ENCODE results near the gene DENND4B. TPM values are rescaled to one million over a fixed set of nuclear protein-coding genes. Genes with fewer than 3 reads are reported as not detected.

The DENND4B gene
- total RNA-seq, 1 experiment from 2014 or later: 66.6 TPM

DNA sequence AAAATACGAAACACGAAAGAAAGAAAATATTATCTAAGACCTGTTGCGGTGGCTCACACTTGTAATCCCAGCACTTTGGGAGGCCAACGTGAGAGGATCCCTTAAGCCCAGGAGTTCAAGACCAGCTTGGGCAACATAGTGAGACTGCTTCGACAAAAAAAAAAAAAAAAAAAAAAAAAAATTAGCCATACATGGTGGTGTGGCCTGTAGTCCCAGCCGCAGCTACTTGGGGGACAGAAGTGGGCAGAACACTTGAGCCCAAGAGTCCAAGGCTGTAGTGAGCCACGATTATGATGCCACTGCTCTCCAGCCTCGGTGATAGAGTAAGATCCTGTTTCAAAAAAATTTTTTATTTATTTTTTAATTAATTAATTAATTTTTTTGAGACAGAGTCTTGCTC lies 41.1 kb upstream of the DENND4B start:
- Histone ChIP-seq H3K4me1 (ENCODE audit: insufficient read depth, low read length, poor library complexity, severe bottlenecking) (peaks cover 24% of the 10 kb centered on the region), H3K36me3 (ENCODE audit: insufficient read depth, low read length, poor library complexity, severe bottlenecking) (peaks cover 27% of the 10 kb centered on the region), H3K27me3 (replicated peaks; ENCODE audit: insufficient read depth, low read depth, low read length, poor library complexity) (no peaks in the 10 kb centered on the region), H3K27ac (ENCODE audit: low read depth, low read length, poor library complexity, severe bottlenecking) (no peak overlapping the region), H3K9me3 (ENCODE audit: low read depth, low read length, poor library complexity, severe bottlenecking) (no peaks in the 10 kb centered on the region), H3K4me3 (ENCODE audit: low read depth, low read length, poor library complexity, severe bottlenecking) (no peak overlapping the region)
- DNase-seq (ENCODE audit: low spot score): no peak
- ChIA-PET POLR2A (ENCODE audit: low non-redundant PET) (interaction anchor here (0.6 kb wide), 1 partner anchor 310 kb away, joined by 5 read pairs; no protein-coding TSS in a partner anchor), CTCF (interaction anchor here (0.7 to 1.6 kb wide), 3 partner anchors 190 to 311 kb away, joined by 3 to 8 read pairs (median 4); no protein-coding TSS in a partner anchor)
- TF ChIP-seq, protein P1, sequence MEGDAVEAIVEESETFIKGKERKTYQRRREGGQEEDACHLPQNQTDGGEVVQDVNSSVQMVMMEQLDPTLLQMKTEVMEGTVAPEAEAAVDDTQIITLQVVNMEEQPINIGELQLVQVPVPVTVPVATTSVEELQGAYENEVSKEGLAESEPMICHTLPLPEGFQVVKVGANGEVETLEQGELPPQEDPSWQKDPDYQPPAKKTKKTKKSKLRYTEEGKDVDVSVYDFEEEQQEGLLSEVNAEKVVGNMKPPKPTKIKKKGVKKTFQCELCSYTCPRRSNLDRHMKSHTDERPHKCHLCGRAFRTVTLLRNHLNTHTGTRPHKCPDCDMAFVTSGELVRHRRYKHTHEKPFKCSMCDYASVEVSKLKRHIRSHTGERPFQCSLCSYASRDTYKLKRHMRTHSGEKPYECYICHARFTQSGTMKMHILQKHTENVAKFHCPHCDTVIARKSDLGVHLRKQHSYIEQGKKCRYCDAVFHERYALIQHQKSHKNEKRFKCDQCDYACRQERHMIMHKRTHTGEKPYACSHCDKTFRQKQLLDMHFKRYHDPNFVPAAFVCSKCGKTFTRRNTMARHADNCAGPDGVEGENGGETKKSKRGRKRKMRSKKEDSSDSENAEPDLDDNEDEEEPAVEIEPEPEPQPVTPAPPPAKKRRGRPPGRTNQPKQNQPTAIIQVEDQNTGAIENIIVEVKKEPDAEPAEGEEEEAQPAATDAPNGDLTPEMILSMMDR (conservative IDR thresholded peaks at IDR 0.05; ENCODE audit: low read depth, low read length): no peak
- TF ChIP-seq EZH2 (IDR thresholded peaks at IDR 0.05; ENCODE audit: borderline replicate concordance, low read depth, low read length, poor library complexity, severe bottlenecking): no peak
- intact Hi-C loops (cut with micrococcal nuclease; ENCODE audit: unreplicated experiment): loop anchor here (2.0 to 10.0 kb wide), 6 partner anchors 67 to 473 kb away; partner anchors contain the start of genes ILF2 and NPR1
- BruUV-seq (replicated peaks): no TSS peak

DNA sequence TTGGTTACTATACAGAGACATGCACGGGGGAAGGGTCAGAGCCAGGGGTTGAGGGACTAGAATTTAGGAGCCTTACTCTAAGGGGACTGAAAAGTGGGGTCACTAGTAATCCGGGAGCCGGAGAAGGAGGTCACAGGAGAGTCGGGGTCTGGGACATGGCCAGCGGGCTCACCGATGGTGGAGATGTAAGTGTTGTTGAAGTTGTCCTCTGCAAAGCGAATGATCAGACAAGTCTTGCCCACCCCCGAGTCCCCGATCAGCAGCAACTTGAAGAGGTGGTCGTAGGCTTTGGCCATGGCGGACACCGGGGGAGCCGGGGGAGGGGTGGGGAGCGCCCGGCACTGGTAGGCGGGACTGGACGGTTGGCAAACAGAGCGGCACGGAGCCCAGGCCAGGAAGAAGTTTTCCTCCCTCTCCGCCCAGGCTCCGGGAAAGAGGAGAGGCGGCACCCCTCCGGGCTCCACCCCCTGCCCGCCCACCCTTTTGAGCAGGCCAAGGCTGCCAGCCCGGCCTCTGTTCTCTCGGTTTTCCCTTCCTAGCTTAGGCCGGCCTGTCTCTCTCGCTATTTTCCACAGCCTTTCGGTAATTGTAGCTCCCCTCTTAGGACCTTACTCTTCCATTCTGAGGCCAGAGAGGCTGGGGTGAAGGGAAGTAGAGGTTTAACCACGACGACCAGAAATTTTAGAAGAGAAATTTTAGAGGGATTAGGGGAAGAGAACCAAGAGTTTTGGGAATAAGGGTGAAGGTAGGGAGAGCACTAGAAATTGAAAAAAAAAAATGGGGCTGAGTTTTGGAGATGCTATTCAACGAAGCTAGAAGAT lies 39.6 kb upstream of the DENND4B start, which contains the start of gene RAB13:
Gene RAB13 (minus strand): TSS at position 399 of the 821 bp plus-strand sequence. CDS start 103 bp downstream, at position 296.
- BruUV-seq (replicated peaks): no TSS peak
- H3K27ac ChIP-seq (ENCODE audit: low read depth, low read length, poor library complexity, severe bottlenecking): peak within 1 kb of the TSS; percentile 80
- H3K9me3 ChIP-seq (ENCODE audit: low read depth, low read length, poor library complexity, severe bottlenecking): no peaks in the 10 kb centered on the region
- DNase-seq (ENCODE audit: low spot score): peak; percentile 92
- H3K4me3 ChIP-seq (ENCODE audit: low read depth, low read length, poor library complexity, severe bottlenecking): peak within 1 kb of the TSS; percentile 83
- no peaks in the 10 kb centered on the region for H3K27me3 ChIP-seq (replicated peaks; ENCODE audit: insufficient read depth, low read depth, low read length, poor library complexity)
- peaks cover 14% of the 10 kb centered on the region for H3K4me1 ChIP-seq (ENCODE audit: insufficient read depth, low read length, poor library complexity, severe bottlenecking)
- ChIA-PET POLR2A (ENCODE audit: low non-redundant PET) (interaction anchor here (0.6 to 1.1 kb wide), 2 partner anchors 9 to 23 kb away, joined by 4 to 6 read pairs; partner anchors contain the start of genes JTB and SLC39A1), CTCF (interaction anchor here (0.6 to 1.6 kb wide), 6 partner anchors 39 to 308 kb away, joined by 3 to 9 read pairs (median 4); partner anchors contain the start of gene DENND4B)
- TF ChIP-seq EZH2 (IDR thresholded peaks at IDR 0.05; ENCODE audit: borderline replicate concordance, low read depth, low read length, poor library complexity, severe bottlenecking): no peak
- TF ChIP-seq, protein P1 (conservative IDR thresholded peaks at IDR 0.05; ENCODE audit: low read depth, low read length): no peak
- intact Hi-C loops (cut with micrococcal nuclease; ENCODE audit: unreplicated experiment): loop anchor here (1.0 to 10.0 kb wide), 7 partner anchors 65 to 471 kb away; partner anchors contain the start of genes ILF2 and NPR1
- H3K36me3 ChIP-seq (ENCODE audit: insufficient read depth, low read length, poor library complexity, severe bottlenecking): peaks cover 21% of the 10 kb centered on the region

DNA sequence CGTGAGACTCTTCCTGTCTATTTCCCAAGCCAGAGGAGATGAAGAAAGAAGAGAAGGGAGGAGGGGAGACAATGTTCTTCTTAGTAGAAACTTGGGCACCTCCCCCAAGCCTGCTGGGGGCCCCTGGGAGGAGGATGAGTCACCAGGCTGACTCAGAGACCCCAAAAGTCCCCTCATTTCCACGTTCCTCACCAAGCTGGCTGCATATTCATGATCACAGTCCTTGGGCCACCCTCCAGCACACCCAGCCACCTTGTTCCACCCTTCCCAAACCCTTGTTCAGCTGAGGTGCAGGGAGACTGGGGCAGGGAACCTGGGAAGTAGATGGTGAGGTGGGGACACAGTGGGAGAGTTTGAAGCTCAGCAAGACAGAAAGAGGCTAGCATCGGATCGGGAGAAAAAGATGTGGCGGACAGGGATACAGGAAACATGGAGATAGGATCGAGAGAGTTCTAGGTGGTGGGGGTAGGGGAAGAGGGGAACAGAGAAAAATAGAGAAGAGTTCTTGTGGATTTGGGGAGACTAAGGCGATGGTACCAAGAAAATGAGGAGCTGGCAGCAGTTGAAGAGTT lies 38.9 kb upstream of the DENND4B start:
- TSS peak; percentile 2 for BruUV-seq (replicated peaks)
- POLR2A ChIA-PET (ENCODE audit: low non-redundant PET): interaction anchor here (1.1 kb wide), 1 partner anchor 22 kb away, joined by 6 read pairs; the partner anchor contains the start of gene SLC39A1
- peak; percentile 86 for DNase-seq (ENCODE audit: low spot score)

More for the DNA sequence above, 38.9 kb upstream of the DENND4B start:
- Histone ChIP-seq H3K4me1 (ENCODE audit: insufficient read depth, low read length, poor library complexity, severe bottlenecking) (peaks cover 14% of the 10 kb centered on the region), H3K4me3 (ENCODE audit: low read depth, low read length, poor library complexity, severe bottlenecking) (peak overlapping the region; percentile 83), H3K27me3 (replicated peaks; ENCODE audit: insufficient read depth, low read depth, low read length, poor library complexity) (no peaks in the 10 kb centered on the region), H3K27ac (ENCODE audit: low read depth, low read length, poor library complexity, severe bottlenecking) (peak overlapping the region; percentile 80), H3K9me3 (ENCODE audit: low read depth, low read length, poor library complexity, severe bottlenecking) (no peaks in the 10 kb centered on the region), H3K36me3 (ENCODE audit: insufficient read depth, low read length, poor library complexity, severe bottlenecking) (peaks cover 23% of the 10 kb centered on the region)
- no peak for TF ChIP-seq EZH2 (IDR thresholded peaks at IDR 0.05; ENCODE audit: borderline replicate concordance, low read depth, low read length, poor library complexity, severe bottlenecking)
- TF ChIP-seq, protein P1 (conservative IDR thresholded peaks at IDR 0.05; ENCODE audit: low read depth, low read length): no peak
- CTCF ChIA-PET: interaction anchor here (1.1 kb wide), 1 partner anchor 308 kb away, joined by 5 read pairs; no protein-coding TSS in a partner anchor
- intact Hi-C loops (cut with micrococcal nuclease; ENCODE audit: unreplicated experiment): loop anchor here (5.0 to 10.0 kb wide), 3 partner anchors 163 to 471 kb away; no protein-coding TSS in a partner anchor

Measured in A673 (cell line).